ENCODE results near the gene SLIT3. TPM values are rescaled to one million over a fixed set of nuclear protein-coding genes. Genes with fewer than 3 reads are reported as not detected.

SLIT3 gene
- total RNA-seq, 1 donor from 2014 or later, result 56.6 TPM

DNA sequence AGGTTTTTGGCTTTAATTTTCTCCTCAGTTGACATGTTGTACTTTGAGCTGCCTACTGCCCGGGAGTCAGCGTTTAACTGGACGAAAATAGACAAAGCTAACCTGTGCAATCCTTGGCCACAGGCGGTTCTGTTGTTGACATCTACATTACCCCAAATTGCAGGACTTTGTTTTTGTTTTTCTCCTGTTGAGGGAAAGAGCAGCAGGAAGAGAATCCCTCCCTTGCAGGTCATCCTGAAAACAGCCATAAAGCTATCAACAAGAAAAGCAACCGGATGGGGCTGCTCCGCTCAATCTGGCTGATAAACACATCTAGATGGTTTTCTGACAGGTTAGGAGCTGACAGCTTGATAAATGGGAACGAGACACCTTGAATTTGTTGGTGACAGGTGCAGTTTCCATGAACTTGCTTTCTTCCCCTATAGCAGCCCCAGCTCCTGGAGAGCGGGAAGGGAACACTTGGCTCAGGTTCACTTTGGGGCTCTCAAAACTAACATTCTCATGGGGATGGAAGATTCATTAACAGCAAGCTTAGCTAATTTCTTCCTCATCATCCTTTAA, 331.5 kb downstream of the SLIT3 start:
- Mint-ChIP-seq H3K27me3 (peaks cover 39% of the 10 kb centered on the region), H3K4me3 (no peak overlapping the region), H3K4me1 (ENCODE audit: unreplicated experiment) (peaks cover 27% of the 10 kb centered on the region), H3K36me3 (no peaks in the 10 kb centered on the region), H3K27ac (no peak overlapping the region), H3K9me3 (peaks cover 6% of the 10 kb centered on the region)
- TF ChIP-seq, protein P1, sequence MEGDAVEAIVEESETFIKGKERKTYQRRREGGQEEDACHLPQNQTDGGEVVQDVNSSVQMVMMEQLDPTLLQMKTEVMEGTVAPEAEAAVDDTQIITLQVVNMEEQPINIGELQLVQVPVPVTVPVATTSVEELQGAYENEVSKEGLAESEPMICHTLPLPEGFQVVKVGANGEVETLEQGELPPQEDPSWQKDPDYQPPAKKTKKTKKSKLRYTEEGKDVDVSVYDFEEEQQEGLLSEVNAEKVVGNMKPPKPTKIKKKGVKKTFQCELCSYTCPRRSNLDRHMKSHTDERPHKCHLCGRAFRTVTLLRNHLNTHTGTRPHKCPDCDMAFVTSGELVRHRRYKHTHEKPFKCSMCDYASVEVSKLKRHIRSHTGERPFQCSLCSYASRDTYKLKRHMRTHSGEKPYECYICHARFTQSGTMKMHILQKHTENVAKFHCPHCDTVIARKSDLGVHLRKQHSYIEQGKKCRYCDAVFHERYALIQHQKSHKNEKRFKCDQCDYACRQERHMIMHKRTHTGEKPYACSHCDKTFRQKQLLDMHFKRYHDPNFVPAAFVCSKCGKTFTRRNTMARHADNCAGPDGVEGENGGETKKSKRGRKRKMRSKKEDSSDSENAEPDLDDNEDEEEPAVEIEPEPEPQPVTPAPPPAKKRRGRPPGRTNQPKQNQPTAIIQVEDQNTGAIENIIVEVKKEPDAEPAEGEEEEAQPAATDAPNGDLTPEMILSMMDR (conservative IDR thresholded peaks at IDR 0.05), result no peak
- no peak for DNase-seq (ENCODE audit: extremely low spot score, unreplicated experiment)

DNA sequence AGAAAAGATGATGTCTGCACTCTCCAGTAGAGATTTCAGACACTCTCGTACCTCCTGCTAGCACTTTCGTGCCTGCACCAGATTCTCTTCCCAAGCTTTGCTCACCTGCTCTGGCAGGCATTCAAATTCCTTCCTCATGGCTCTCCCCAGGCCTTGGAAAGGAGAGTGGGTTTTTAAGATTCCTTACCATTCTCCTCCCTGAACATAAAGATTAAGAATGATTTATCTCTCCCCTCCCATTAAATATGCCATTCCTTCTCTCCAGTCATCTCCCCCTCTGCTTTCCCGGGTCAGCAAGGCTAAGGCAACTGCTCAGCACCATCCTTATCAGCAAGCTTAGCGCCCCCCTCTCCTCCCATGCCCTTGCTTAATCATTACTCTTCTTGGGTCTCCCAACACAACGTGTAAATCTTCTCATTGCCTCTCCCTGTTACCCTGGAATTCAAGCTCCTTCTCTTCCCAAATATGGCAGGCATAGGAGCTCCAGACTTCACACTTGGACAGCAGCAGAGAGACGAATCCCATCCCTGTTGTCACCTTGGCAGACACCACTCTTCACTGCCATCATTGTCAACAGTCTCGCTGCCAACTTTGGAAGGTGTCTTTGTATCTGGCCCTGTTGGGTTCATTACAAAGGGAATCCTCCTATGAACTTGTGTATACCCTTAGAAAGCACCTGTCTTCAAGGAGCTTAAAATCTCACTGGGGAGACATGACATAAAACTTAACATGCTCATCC, 332.9 kb downstream of the SLIT3 start:
- TF ChIP-seq, protein P1 (conservative IDR thresholded peaks at IDR 0.05), result no peak
- H3K27ac Mint-ChIP-seq, result no peak overlapping the region
- DNase-seq (ENCODE audit: extremely low spot score, unreplicated experiment), result no peak
- H3K36me3 Mint-ChIP-seq, result no peaks in the 10 kb centered on the region
- peaks cover 22% of the 10 kb centered on the region for H3K4me1 Mint-ChIP-seq (ENCODE audit: unreplicated experiment)
- H3K4me3 Mint-ChIP-seq, result no peak overlapping the region
- peaks cover 31% of the 10 kb centered on the region for H3K27me3 Mint-ChIP-seq
- H3K9me3 Mint-ChIP-seq, result peaks cover 6% of the 10 kb centered on the region

GRCh38 chr5:168965638-168966037, 335.3 kb downstream of the SLIT3 start:
- TF ChIP-seq, protein P1 (conservative IDR thresholded peaks at IDR 0.05), result no peak
- DNase-seq (ENCODE audit: extremely low spot score, unreplicated experiment), result no peak
- H3K27ac Mint-ChIP-seq, result no peak overlapping the region
- H3K4me1 Mint-ChIP-seq (ENCODE audit: unreplicated experiment), result peaks cover 34% of the 10 kb centered on the region
- H3K36me3 Mint-ChIP-seq, result peaks cover 4% of the 10 kb centered on the region
- peaks cover 21% of the 10 kb centered on the region for H3K27me3 Mint-ChIP-seq
- H3K9me3 Mint-ChIP-seq, result peaks cover 6% of the 10 kb centered on the region
- H3K4me3 Mint-ChIP-seq, result no peak overlapping the region

GRCh38 chr5:168964182-168964581, 336.8 kb downstream of the SLIT3 start:
- TF ChIP-seq, protein P1 (conservative IDR thresholded peaks at IDR 0.05), result no peak
- Mint-ChIP-seq H3K4me1 (ENCODE audit: unreplicated experiment) (peaks cover 30% of the 10 kb centered on the region), H3K9me3 (peaks cover 6% of the 10 kb centered on the region), H3K4me3 (no peak overlapping the region), H3K27me3 (peaks cover 18% of the 10 kb centered on the region), H3K27ac (no peak overlapping the region), H3K36me3 (peaks cover 4% of the 10 kb centered on the region)
- DNase-seq (ENCODE audit: extremely low spot score, unreplicated experiment), result no peak

DNA sequence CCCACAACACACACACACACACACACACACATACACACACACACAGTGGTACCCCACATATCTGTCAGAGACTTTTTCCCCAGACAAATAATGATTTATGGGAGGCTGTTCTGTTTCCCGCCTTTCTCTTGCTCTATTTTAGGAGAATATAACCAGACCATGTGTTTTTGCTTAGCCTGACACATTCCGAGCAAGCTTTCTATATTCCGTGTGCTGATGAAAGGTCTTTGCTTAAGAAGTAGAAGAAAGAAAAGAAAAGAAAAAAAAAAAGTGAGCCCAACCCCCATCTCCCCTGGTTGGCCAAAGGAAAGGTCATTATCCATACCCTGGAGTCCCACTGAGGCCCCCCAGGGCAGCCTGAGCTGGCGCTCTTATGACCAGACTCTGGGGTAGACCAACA, 338.6 kb downstream of the SLIT3 start:
- Mint-ChIP-seq H3K4me3 (no peak overlapping the region), H3K27me3 (peaks cover 15% of the 10 kb centered on the region), H3K27ac (peak overlapping the region; percentile 17), H3K36me3 (peaks cover 4% of the 10 kb centered on the region), H3K9me3 (no peaks in the 10 kb centered on the region), H3K4me1 (ENCODE audit: unreplicated experiment) (peaks cover 23% of the 10 kb centered on the region)
- no peak for DNase-seq (ENCODE audit: extremely low spot score, unreplicated experiment)
- TF ChIP-seq, protein P1 (conservative IDR thresholded peaks at IDR 0.05), result no peak
